NT2/D1 (cell line): ENCODE results near the gene GAK.

Experiments used
- DNase-seq: peaks from one replicate; pipeline ENCODE4 v3.0.0-alpha.2; 2011; ENCODE audit warnings: low read depth, low spot score
- H3K27me3 ChIP-seq: 2 replicates; pipeline ENCODE4 v1.6.0; 2011; ENCODE audit warnings: mild to moderate bottlenecking; ENCODE audit not compliant: insufficient read length, insufficient read depth
- H3K36me3 ChIP-seq: 2 replicates; pipeline ENCODE4 v1.6.1; 2011; ENCODE audit warnings: mild to moderate bottlenecking, low read length, mixed read lengths; ENCODE audit not compliant: insufficient read depth, insufficient read length
- H3K4me1 ChIP-seq: 2 replicates; pipeline ENCODE4 v1.5.1; 2011; ENCODE audit not compliant: insufficient read depth, insufficient read length
- H3K4me3 ChIP-seq: 2 replicates; pipeline ENCODE4 v1.5.1; 2011; ENCODE audit warnings: low read depth; ENCODE audit not compliant: insufficient read length
- H3K9ac ChIP-seq: 2 replicates; pipeline ENCODE4 v1.6.0; 2011; ENCODE audit warnings: low read depth; ENCODE audit not compliant: insufficient read length
- H3K9me3 ChIP-seq: 2 replicates; pipeline ENCODE4 v1.5.1; 2011; ENCODE audit warnings: mild to moderate bottlenecking, low read length; ENCODE audit not compliant: insufficient read depth
- SUZ12 ChIP-seq: IDR thresholded peaks from 2 replicates; pipeline ENCODE4 v1.6.1; 2011; ENCODE audit not compliant: insufficient read length, insufficient read depth; ENCODE audit errors: extremely low read depth
- YY1 ChIP-seq: IDR thresholded peaks from 2 replicates; pipeline ENCODE4 v1.6.1; 2011; ENCODE audit not compliant: insufficient read length, insufficient read depth
- ZNF274 ChIP-seq: IDR thresholded peaks from 2 replicates; pipeline ENCODE4 v1.6.1; 2011; ENCODE audit warnings: mild to moderate bottlenecking, low read depth, low read length

Gene GAK

DNA sequence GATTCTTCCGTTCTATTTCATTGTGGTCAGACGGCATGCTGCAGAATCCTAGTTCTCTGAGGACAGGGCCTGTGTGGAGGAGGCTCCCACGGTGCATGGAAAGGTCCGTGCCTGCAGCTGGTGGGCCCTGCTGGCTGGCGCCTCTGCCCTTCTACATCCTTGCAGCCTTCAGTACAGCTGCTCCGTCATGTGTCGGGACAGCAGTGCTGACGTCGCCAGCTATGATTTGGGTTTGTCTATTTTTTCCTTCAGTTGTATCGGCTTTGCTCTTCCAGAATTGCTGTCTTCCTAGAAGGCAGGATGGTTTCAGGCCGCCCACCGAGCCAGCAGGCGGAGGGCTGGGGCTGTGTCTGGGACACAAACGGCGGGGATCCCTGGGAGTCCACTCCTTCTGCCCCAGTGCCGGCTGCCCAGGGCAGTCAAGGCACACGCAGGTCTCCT is 74.1 kb downstream of the GAK start:
- H3K4me3 ChIP-seq: no peak overlapping the region
- H3K27me3 ChIP-seq: no peaks in the 10 kb centered on the region
- H3K9ac ChIP-seq: no peak overlapping the region
- TF ChIP-seq ZNF274 (no peak), SUZ12 (no peak)
- no peak for DNase-seq
- no peaks in the 10 kb centered on the region for H3K4me1 ChIP-seq
- no peaks in the 10 kb centered on the region for H3K9me3 ChIP-seq
- peaks cover 88% of the 10 kb centered on the region for H3K36me3 ChIP-seq

GRCh38 chr4:857461-857860 is 74.7 kb downstream of the GAK start:
- Histone ChIP-seq H3K4me3 (no peak overlapping the region), H3K36me3 (peaks cover 87% of the 10 kb centered on the region), H3K9ac (no peak overlapping the region), H3K4me1 (no peaks in the 10 kb centered on the region), H3K9me3 (no peaks in the 10 kb centered on the region), H3K27me3 (no peaks in the 10 kb centered on the region)
- TF ChIP-seq SUZ12: no peak
- TF ChIP-seq ZNF274: no peak
- TF ChIP-seq YY1: no peak
- DNase-seq: no peak

DNA sequence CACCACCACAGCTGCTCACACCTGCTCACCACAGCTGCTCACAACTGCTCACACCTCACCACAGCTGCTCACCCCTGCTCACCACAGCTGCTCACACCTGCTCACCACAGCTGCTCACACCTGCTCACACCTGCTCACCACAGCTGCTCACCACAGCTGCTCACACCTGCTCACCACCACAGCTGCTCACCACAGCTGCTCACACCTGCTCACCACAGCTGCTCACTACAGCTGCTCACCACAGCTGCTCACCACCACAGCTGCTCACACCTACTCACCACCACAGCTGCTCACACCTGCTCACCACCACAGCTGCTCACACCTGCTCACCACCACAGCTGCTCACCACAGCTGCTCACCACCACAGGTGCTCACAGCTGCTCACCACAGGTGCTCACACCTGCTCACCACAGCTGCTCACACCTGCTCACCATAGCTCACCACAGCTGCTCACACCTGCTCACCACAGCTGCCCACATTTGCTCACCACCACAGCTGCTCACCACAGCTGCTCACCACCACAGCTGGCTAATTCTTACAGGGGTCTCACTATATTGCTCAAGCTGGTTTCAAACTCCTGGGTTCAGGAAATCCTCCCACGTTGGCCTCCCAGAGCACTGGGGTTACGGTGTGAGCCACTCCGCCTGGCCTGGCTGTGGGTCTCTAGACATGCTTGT is 75.8 kb downstream of the GAK start:
- no peak for DNase-seq
- H3K27me3 ChIP-seq: no peaks in the 10 kb centered on the region
- peaks cover 87% of the 10 kb centered on the region for H3K36me3 ChIP-seq
- H3K4me1 ChIP-seq: no peaks in the 10 kb centered on the region
- H3K9ac ChIP-seq: no peak overlapping the region
- H3K4me3 ChIP-seq: no peak overlapping the region
- TF ChIP-seq SUZ12 (no peak), YY1 (no peak)
- H3K9me3 ChIP-seq: no peaks in the 10 kb centered on the region

DNA sequence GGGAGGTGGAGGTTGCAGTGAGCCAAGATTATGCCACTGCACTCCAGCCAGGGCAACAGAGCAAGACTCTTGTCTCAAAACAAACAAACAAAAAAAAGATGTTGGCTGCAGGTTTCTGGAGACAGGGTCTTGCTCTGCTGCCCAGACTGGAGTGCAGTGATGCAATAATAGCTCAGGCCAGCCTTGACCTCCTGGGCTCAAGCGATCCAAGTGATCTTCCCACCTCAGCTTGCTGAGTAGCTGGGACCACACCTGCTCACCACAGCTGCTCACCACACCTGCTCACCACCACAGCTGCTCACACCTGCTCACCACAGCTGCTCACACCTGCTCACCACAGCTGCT is 76.3 kb downstream of the GAK start:
- Histone ChIP-seq H3K4me1 (no peaks in the 10 kb centered on the region), H3K9ac (no peak overlapping the region), H3K9me3 (no peaks in the 10 kb centered on the region), H3K27me3 (no peaks in the 10 kb centered on the region), H3K36me3 (peaks cover 86% of the 10 kb centered on the region), H3K4me3 (no peak overlapping the region)
- no peak for TF ChIP-seq SUZ12
- no peak for TF ChIP-seq ZNF274
- DNase-seq: no peak

DNA sequence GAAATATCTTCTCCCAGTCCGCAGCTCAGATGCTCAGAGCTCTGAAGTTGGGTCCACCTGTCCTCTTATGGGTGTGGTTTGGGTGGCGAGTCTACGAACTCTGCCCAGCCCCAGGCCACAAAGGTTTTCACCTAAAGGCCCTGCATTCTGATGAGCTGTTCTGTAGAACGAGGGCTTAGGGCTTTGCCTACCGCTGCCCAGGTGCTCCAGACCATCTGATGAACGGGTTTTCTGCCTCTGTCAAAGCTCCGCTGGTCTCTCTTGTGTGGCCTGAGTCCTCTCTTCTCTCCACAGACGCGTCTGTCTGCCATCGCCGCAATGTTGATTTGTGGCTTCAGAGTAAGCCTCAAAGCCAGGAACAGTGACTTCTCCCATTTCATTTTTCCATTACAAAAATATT is 77.8 kb downstream of the GAK start:
- H3K9ac ChIP-seq: no peak overlapping the region
- no peaks in the 10 kb centered on the region for H3K9me3 ChIP-seq
- no peaks in the 10 kb centered on the region for H3K27me3 ChIP-seq

GRCh38 chr4:853416-853781 is 78.7 kb downstream of the GAK start:
- Histone ChIP-seq H3K9me3 (no peaks in the 10 kb centered on the region), H3K36me3 (peaks cover 86% of the 10 kb centered on the region), H3K27me3 (no peaks in the 10 kb centered on the region), H3K9ac (no peak overlapping the region), H3K4me3 (no peak overlapping the region), H3K4me1 (no peaks in the 10 kb centered on the region)
- no peak for DNase-seq
- no peak for TF ChIP-seq ZNF274
- no peak for TF ChIP-seq SUZ12
- no peak for TF ChIP-seq YY1

More for the DNA sequence above, 77.8 kb downstream of the GAK start:
- no peak for DNase-seq
- Histone ChIP-seq H3K4me1 (no peaks in the 10 kb centered on the region), H3K36me3 (peaks cover 87% of the 10 kb centered on the region), H3K4me3 (no peak overlapping the region)
- TF ChIP-seq YY1 (no peak), SUZ12 (no peak), ZNF274 (no peak)

GRCh38 chr4:851701-852430 is 80.2 kb downstream of the GAK start:
- H3K9ac ChIP-seq: no peak overlapping the region
- H3K27me3 ChIP-seq: no peaks in the 10 kb centered on the region
- no peak overlapping the region for H3K4me3 ChIP-seq
- peaks cover 82% of the 10 kb centered on the region for H3K36me3 ChIP-seq
- TF ChIP-seq SUZ12 (no peak), YY1 (no peak), ZNF274 (no peak)
- no peak for DNase-seq
- no peaks in the 10 kb centered on the region for H3K9me3 ChIP-seq
- no peaks in the 10 kb centered on the region for H3K4me1 ChIP-seq
